Fibroblast of lung (primary cell): Measurements from ENCODE around the gene BATF.

ENCODE experiments used
- EZH2 ChIP-seq: IDR thresholded peaks from 2 replicates; pipeline ENCODE4 v1.5.1; 2012; ENCODE audit warnings: low read length, control low read depth, mild to moderate bottlenecking; ENCODE audit errors: missing control alignments
- TF ChIP-seq, protein P1 (sequence below), 2 donors: IDR thresholded peaks in 1 of 2; conservative IDR thresholded peaks in 1 of 2; 1 replicate in 1 of 2; 2 replicates in 1 of 2; pipeline ENCODE4 v1.5.1; 2011 to 2012; ENCODE audit warnings: low read length in 2 of 2, control low read depth in 1 of 2, inconsistent platforms in 1 of 2, low read depth in 1 of 2, mild to moderate bottlenecking in 1 of 2

DNA sequence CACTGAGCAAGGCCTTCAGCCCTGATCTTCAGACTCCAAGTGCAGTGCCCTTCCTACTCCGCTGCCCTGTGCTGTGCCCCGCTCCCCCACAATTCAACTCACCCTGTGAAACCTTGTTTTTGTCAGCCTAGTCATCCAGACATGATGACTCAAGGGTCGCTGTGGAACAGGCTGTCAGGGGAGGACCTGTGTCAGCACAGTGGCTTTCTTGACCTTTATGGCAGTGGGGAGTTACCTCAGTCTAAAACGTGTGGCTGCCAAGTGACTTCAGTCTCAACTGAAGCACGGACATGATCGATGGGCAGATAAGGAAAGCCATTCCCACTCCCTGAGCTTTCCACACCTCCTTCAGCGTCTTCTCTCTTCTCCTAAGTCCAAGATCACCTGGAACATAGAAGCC, 39.8 kb downstream of the BATF start:
- TF ChIP-seq, protein P1, sequence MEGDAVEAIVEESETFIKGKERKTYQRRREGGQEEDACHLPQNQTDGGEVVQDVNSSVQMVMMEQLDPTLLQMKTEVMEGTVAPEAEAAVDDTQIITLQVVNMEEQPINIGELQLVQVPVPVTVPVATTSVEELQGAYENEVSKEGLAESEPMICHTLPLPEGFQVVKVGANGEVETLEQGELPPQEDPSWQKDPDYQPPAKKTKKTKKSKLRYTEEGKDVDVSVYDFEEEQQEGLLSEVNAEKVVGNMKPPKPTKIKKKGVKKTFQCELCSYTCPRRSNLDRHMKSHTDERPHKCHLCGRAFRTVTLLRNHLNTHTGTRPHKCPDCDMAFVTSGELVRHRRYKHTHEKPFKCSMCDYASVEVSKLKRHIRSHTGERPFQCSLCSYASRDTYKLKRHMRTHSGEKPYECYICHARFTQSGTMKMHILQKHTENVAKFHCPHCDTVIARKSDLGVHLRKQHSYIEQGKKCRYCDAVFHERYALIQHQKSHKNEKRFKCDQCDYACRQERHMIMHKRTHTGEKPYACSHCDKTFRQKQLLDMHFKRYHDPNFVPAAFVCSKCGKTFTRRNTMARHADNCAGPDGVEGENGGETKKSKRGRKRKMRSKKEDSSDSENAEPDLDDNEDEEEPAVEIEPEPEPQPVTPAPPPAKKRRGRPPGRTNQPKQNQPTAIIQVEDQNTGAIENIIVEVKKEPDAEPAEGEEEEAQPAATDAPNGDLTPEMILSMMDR (conservative IDR thresholded peaks at IDR 0.05 in 1 of 2, IDR thresholded peaks at IDR 0.05 in 1 of 2; ENCODE audit: low read depth in 1 of 2, low read length in 2 of 2): no peak
- TF ChIP-seq EZH2: no peak
